Osteocyte (in vitro differentiated cells): ENCODE results near the gene TTC4. TPM values are rescaled to one million over a fixed set of nuclear protein-coding genes. Genes with fewer than 3 reads are reported as not detected.

Source experiments
- DNase-seq: peaks from one replicate; pipeline ENCODE4 v3.0.0; 2021; ENCODE audit warnings: mixed read lengths; ENCODE audit not compliant: unreplicated experiment; ENCODE audit errors: extremely low spot score
- H3K27ac Mint-ChIP-seq: one replicate; pipeline ENCODE4 v1.8.0; 2021; ENCODE audit warnings: mild to moderate bottlenecking, mixed read lengths; ENCODE audit not compliant: unreplicated experiment
- H3K27me3 Mint-ChIP-seq: one replicate; pipeline ENCODE4 v1.8.0; 2021; ENCODE audit warnings: mixed read lengths; ENCODE audit not compliant: unreplicated experiment
- H3K36me3 Mint-ChIP-seq: one replicate; pipeline ENCODE4 v1.8.0; 2021; ENCODE audit warnings: mixed read lengths; ENCODE audit not compliant: unreplicated experiment
- H3K4me1 Mint-ChIP-seq: one replicate; pipeline ENCODE4 v1.8.0; 2021; ENCODE audit warnings: mixed read lengths; ENCODE audit not compliant: unreplicated experiment
- H3K4me3 Mint-ChIP-seq: one replicate; pipeline ENCODE4 v1.8.0; 2021; ENCODE audit warnings: mild to moderate bottlenecking, moderate library complexity, mixed read lengths; ENCODE audit not compliant: unreplicated experiment
- H3K9me3 Mint-ChIP-seq: one replicate; pipeline ENCODE4 v1.8.0; 2021; ENCODE audit warnings: mixed read lengths; ENCODE audit not compliant: unreplicated experiment
- total RNA-seq: library from RNA; stranded (reverse); gene quantifications from 2 replicates; pipeline ENCODE4 v1.2.1, GENCODE V29; 2021
- TF ChIP-seq, protein P1 (sequence below): fragments of 200-600 bp; sonication (generic); IDR thresholded peaks from 2 replicates; pipeline ENCODE4 v1.5.0; 2021; ENCODE audit warnings: antibody characterized with exemption, mild to moderate bottlenecking, moderate library complexity

Gene TTC4
- total RNA-seq, 1 donor from 2014 or later: 14.4 TPM

DNA sequence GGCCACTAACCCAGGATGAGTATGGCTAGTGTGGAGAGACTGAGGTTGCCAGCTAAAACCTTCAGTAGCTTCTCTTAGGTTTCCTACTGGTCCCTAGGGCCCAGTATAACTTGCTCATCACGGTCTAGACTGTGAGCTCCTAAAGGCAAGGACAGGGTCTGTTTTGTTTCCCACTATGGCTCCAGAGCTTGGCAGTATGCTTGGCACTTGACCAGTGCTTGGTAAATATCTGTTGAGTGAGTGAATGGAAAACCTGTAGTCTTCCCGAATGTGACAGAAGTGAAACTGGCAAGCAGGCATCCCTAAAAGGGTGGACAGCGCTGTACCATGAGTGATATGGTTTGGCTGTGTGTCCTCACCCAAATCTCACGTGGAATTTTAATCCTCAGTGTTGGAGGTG is 61.8 kb downstream of the TTC4 start:
- no peak for DNase-seq
- Mint-ChIP-seq H3K27ac (no peak overlapping the region), H3K9me3 (no peaks in the 10 kb centered on the region), H3K27me3 (peaks cover 16% of the 10 kb centered on the region), H3K4me1 (no peaks in the 10 kb centered on the region), H3K4me3 (no peak overlapping the region), H3K36me3 (no peaks in the 10 kb centered on the region)
- TF ChIP-seq, protein P1, sequence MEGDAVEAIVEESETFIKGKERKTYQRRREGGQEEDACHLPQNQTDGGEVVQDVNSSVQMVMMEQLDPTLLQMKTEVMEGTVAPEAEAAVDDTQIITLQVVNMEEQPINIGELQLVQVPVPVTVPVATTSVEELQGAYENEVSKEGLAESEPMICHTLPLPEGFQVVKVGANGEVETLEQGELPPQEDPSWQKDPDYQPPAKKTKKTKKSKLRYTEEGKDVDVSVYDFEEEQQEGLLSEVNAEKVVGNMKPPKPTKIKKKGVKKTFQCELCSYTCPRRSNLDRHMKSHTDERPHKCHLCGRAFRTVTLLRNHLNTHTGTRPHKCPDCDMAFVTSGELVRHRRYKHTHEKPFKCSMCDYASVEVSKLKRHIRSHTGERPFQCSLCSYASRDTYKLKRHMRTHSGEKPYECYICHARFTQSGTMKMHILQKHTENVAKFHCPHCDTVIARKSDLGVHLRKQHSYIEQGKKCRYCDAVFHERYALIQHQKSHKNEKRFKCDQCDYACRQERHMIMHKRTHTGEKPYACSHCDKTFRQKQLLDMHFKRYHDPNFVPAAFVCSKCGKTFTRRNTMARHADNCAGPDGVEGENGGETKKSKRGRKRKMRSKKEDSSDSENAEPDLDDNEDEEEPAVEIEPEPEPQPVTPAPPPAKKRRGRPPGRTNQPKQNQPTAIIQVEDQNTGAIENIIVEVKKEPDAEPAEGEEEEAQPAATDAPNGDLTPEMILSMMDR: no peak

DNA sequence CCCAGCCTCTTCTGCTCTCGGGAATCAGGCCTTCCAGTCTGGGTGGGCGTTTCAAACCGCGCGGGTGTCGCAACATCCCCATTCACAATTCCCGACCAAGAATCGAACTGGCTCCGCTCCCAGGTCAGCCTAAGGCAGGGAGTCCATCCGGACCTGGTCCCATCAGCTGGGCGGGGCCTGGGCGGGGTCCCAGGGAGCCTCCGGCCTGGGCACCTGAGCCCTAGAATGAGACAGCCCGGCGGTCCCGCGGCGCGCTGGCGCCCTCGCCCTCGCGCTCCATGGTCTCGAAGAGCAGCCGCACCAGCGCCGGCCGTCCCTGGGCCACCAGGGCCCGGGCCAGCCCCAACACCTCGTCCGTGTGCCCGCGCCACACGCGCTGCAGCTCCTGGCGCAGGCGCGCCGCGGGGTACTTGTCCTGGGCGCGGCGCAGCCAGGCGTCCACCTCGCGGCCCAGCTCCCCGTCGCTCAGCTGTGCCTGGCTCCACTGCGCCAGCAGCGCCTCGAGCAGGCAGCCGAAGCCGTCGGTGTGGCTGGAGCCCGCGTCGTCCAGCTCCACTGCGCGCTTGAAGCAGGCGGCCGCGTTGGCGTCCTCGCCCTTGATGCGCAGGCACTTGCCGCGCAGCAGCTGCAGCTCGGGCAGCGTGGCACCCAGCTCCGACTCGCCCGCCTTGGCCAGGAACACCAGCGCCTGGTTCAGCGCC is 65.5 kb downstream of the TTC4 start:
- Mint-ChIP-seq H3K4me3 (no peak overlapping the region), H3K9me3 (no peaks in the 10 kb centered on the region), H3K36me3 (no peaks in the 10 kb centered on the region), H3K27ac (no peak overlapping the region), H3K27me3 (peaks cover 24% of the 10 kb centered on the region), H3K4me1 (no peaks in the 10 kb centered on the region)
- TF ChIP-seq, protein P1: no peak
- no peak for DNase-seq

GRCh38 chr1:54782156-54782555 is 66.5 kb downstream of the TTC4 start:
- DNase-seq: no peak
- Mint-ChIP-seq H3K27ac (no peak overlapping the region), H3K4me3 (no peak overlapping the region), H3K27me3 (peaks cover 28% of the 10 kb centered on the region), H3K9me3 (no peaks in the 10 kb centered on the region), H3K4me1 (no peaks in the 10 kb centered on the region), H3K36me3 (no peaks in the 10 kb centered on the region)
- TF ChIP-seq, protein P1: no peak

GRCh38 chr1:54782588-54782987 is 66.9 kb downstream of the TTC4 start:
- Mint-ChIP-seq H3K9me3 (no peaks in the 10 kb centered on the region), H3K36me3 (no peaks in the 10 kb centered on the region), H3K27me3 (peaks cover 28% of the 10 kb centered on the region), H3K4me1 (no peaks in the 10 kb centered on the region), H3K4me3 (no peak overlapping the region), H3K27ac (no peak overlapping the region)
- DNase-seq: no peak
- TF ChIP-seq, protein P1: no peak

DNA sequence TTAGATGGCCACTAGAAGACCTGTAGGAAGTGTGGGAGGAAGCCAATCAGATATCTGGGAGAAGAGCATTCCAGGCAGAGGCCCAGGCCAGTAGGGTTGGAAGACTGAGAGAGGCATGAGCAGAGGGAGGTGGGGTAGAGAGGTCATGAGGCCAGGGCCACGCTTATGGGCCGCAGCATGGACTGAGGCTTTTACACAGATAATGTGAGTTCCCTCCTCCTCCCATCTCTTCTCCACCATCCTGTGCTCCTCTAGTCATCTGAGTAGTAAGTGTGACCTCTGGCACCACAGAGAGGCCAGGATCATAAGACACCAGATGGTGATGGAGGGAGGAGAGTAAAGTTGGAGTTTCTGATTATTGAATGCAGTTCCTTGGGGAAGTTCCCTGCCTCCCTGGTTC is 68.4 kb downstream of the TTC4 start:
- TF ChIP-seq, protein P1: no peak
- no peak overlapping the region for H3K27ac Mint-ChIP-seq
- no peaks in the 10 kb centered on the region for H3K9me3 Mint-ChIP-seq
- no peaks in the 10 kb centered on the region for H3K36me3 Mint-ChIP-seq
- peaks cover 26% of the 10 kb centered on the region for H3K27me3 Mint-ChIP-seq
- DNase-seq: no peak
- no peak overlapping the region for H3K4me3 Mint-ChIP-seq
- H3K4me1 Mint-ChIP-seq: no peaks in the 10 kb centered on the region
